Caco-2 (cell line): ENCODE data around the gene MEGF8. TPM values are rescaled to one million over a fixed set of nuclear protein-coding genes. Genes with fewer than 3 reads are reported as not detected.
A peak's percentile ranks its signal among the peaks of the same experiment; 100 is the strongest.

Experiments
- BruUV-seq: library from RNA; stranded (reverse); fragments of 400-500 nt; replicated peaks from 2 replicates; lab custom pipeline; 2021; lab: Mats Ljungman, UMichigan
- CTCF ChIA-PET: fragments of 300-600 bp; sonication (Branson Sonifier 250); formaldehyde crosslinking; loops from one replicate; lab custom pipeline; 2022; ENCODE audit warnings: antibody characterized with exemption; lab: Charles Lee
- POLR2A ChIA-PET: fragments of 300-600 bp; sonication (Branson Sonifier 250); formaldehyde crosslinking; loops from one replicate; lab custom pipeline; 2022; ENCODE audit warnings: antibody characterized with exemption; lab: Charles Lee
- DNase-seq, 2 experiments: peaks; one replicate each; pipeline versions ENCODE4 v3.0.0 to v3.0.0-alpha.2; 2020 to 2022
- H3K27me3 ChIP-seq: replicated peaks from 2 replicates; pipeline ENCODE4 v1.6.0; 2011; ENCODE audit warnings: low read length; ENCODE audit not compliant: control insufficient read depth, insufficient read depth
- H3K36me3 ChIP-seq: 2 replicates; pipeline ENCODE4 v1.5.1; 2011; ENCODE audit warnings: low read length; ENCODE audit not compliant: control insufficient read depth, insufficient read depth
- H3K4me1 ChIP-seq: fragments of 250-450 bp; sonication (Bioruptor Pico); 2 replicates; pipeline ENCODE4 v1.5.1; 2020; ENCODE audit warnings: mild to moderate bottlenecking
- H3K4me3 ChIP-seq: 2 replicates; pipeline ENCODE4 v1.5.1; 2011; ENCODE audit warnings: low read depth, mild to moderate bottlenecking, control low read depth, low read length
- H3K9me3 ChIP-seq: fragments of 250-450 bp; sonication (Bioruptor Pico); 2 replicates; pipeline ENCODE4 v1.5.1; 2020; ENCODE audit warnings: mild to moderate bottlenecking, moderate library complexity
- H3K27ac Mint-ChIP-seq: one replicate; pipeline ENCODE4 v1.8.0; 2022; ENCODE audit warnings: mixed read lengths; ENCODE audit not compliant: unreplicated experiment
- H3K27me3 Mint-ChIP-seq: one replicate; pipeline ENCODE4 v1.8.0; 2022; ENCODE audit warnings: mixed read lengths; ENCODE audit not compliant: insufficient read depth, unreplicated experiment
- H3K36me3 Mint-ChIP-seq: one replicate; pipeline ENCODE4 v1.8.0; 2022; ENCODE audit warnings: mild to moderate bottlenecking, mixed read lengths; ENCODE audit not compliant: insufficient read depth, unreplicated experiment
- H3K4me1 Mint-ChIP-seq: one replicate; pipeline ENCODE4 v1.8.0; 2022; ENCODE audit warnings: low read depth, mixed read lengths; ENCODE audit not compliant: unreplicated experiment
- H3K4me3 Mint-ChIP-seq: one replicate; pipeline ENCODE4 v1.8.0; 2022; ENCODE audit warnings: mild to moderate bottlenecking, moderate library complexity, mixed read lengths; ENCODE audit not compliant: unreplicated experiment
- H3K9me3 Mint-ChIP-seq: one replicate; pipeline ENCODE4 v1.8.0; 2022; ENCODE audit warnings: mixed read lengths; ENCODE audit not compliant: unreplicated experiment
- intact Hi-C: fragments of 100-400 bp; cut with micrococcal nuclease; formaldehyde crosslinking; loops from one replicate; pipeline ENCODE4 v1.10.0; 2022; ENCODE audit not compliant: unreplicated experiment
- total RNA-seq: library from RNA; stranded (reverse); gene quantifications from 2 replicates; pipeline ENCODE4 v1.2.3, GENCODE V29; 2022
- TF ChIP-seq, protein P1 (sequence below), 2 experiments: fragments of 200-600 bp in 1 of 2; IDR thresholded peaks; 1 replicate in 1 of 2; 2 replicates in 1 of 2; pipeline versions ENCODE4 v1.5.1 to v1.8.0; 2011 to 2022; ENCODE audit warnings: antibody characterized with exemption in 1 of 2, control low read depth in 1 of 2, inconsistent platforms in 1 of 2, low read depth in 1 of 2, low read length in 1 of 2, mild to moderate bottlenecking in 1 of 2, moderate library complexity in 1 of 2; ENCODE audit not compliant: insufficient read depth in 1 of 2, severe bottlenecking in 1 of 2, unreplicated experiment in 1 of 2

Gene MEGF8
- total RNA-seq, 1 experiment from 2014 or later, result 17.9 TPM

DNA sequence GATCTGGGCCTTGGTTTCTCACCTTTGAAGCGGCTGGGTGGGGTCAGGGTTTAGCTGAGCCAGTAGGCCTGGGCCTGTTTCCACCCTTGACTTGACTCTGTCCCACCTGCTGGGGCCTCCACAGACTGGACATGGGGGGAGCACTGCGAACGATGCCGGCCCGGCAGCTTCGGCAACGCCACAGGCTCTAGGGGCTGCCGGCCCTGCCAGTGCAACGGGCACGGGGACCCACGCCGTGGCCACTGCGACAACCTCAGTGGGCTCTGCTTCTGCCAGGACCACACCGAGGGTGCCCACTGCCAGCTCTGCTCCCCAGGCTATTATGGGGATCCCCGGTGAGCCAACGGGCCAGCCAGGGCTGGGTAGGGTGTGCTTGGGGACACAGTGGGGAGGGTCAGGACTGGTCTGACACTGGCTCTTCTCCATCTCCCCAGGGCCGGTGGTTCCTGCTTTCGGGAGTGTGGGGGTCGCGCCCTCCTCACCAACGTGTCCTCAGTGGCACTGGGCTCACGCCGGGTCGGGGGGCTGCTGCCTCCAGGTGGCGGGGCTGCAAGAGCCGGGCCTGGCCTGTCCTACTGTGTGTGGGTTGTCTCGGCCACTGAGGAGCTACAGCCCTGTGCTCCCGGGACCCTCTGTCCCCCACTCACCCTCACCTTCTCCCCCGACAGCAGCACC lies 28.0 kb downstream of the MEGF8 start:
- Mint-ChIP-seq H3K4me1 (peaks cover 7% of the 10 kb centered on the region), H3K4me3 (no peak overlapping the region), H3K27ac (peak overlapping the region; percentile 8), H3K36me3 (peaks cover 14% of the 10 kb centered on the region), H3K27me3 (no peaks in the 10 kb centered on the region), H3K9me3 (no peaks in the 10 kb centered on the region)
- Histone ChIP-seq H3K4me3 (no peak overlapping the region), H3K36me3 (no peaks in the 10 kb centered on the region; the same call in 1 of the 2 replicates), H3K27me3 (no peaks in the 10 kb centered on the region), H3K4me1 (peaks cover 10% of the 10 kb centered on the region), H3K9me3 (no peaks in the 10 kb centered on the region)
- POLR2A ChIA-PET, result no interaction called here
- intact Hi-C loops, result no loop called here
- CTCF ChIA-PET, result no interaction called here
- TF ChIP-seq, protein P1, sequence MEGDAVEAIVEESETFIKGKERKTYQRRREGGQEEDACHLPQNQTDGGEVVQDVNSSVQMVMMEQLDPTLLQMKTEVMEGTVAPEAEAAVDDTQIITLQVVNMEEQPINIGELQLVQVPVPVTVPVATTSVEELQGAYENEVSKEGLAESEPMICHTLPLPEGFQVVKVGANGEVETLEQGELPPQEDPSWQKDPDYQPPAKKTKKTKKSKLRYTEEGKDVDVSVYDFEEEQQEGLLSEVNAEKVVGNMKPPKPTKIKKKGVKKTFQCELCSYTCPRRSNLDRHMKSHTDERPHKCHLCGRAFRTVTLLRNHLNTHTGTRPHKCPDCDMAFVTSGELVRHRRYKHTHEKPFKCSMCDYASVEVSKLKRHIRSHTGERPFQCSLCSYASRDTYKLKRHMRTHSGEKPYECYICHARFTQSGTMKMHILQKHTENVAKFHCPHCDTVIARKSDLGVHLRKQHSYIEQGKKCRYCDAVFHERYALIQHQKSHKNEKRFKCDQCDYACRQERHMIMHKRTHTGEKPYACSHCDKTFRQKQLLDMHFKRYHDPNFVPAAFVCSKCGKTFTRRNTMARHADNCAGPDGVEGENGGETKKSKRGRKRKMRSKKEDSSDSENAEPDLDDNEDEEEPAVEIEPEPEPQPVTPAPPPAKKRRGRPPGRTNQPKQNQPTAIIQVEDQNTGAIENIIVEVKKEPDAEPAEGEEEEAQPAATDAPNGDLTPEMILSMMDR (IDR thresholded peaks at IDR 0.05; ENCODE audit: insufficient read depth in 1 of 2, low read depth in 1 of 2, low read length in 1 of 2, severe bottlenecking in 1 of 2, unreplicated experiment in 1 of 2), result no peak
- DNase-seq, result no peak
- no TSS peak for BruUV-seq

DNA sequence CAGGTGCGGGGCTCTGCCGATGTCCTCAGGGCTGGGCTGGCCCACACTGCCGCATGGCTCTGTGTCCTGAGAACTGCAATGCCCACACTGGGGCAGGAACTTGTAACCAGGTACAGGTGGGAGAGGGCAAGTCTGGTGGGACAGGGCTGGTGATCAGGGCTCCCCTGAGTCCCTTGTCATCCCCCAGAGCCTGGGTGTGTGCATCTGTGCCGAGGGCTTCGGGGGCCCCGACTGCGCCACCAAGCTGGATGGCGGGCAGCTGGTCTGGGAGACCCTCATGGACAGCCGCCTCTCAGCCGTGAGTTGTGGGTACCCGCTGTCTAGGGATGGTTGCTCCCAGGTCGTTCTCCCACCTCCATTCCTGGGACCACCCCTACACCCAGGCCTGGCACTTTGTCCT lies 30.5 kb downstream of the MEGF8 start:
- no TSS peak for BruUV-seq
- ChIA-PET CTCF (interaction anchor here (0.5 kb wide), 1 partner anchor 179 kb away, joined by 3 read pairs; no protein-coding TSS in a partner anchor), POLR2A (no interaction called here)
- TF ChIP-seq, protein P1 (IDR thresholded peaks at IDR 0.05; ENCODE audit: insufficient read depth in 1 of 2, low read depth in 1 of 2, low read length in 1 of 2, severe bottlenecking in 1 of 2, unreplicated experiment in 1 of 2), result no peak
- Mint-ChIP-seq H3K4me3 (no peak overlapping the region), H3K36me3 (peaks cover 10% of the 10 kb centered on the region), H3K4me1 (peaks cover 16% of the 10 kb centered on the region), H3K27ac (no peak overlapping the region), H3K9me3 (no peaks in the 10 kb centered on the region), H3K27me3 (no peaks in the 10 kb centered on the region)
- no peaks in the 10 kb centered on the region; the same call in 1 of the 2 replicates for H3K36me3 ChIP-seq
- intact Hi-C loops, result no loop called here
- H3K9me3 ChIP-seq, result no peaks in the 10 kb centered on the region
- no peaks in the 10 kb centered on the region for H3K27me3 ChIP-seq
- DNase-seq, result no peak
- H3K4me3 ChIP-seq, result no peak overlapping the region
- H3K4me1 ChIP-seq, result peaks cover 10% of the 10 kb centered on the region

DNA sequence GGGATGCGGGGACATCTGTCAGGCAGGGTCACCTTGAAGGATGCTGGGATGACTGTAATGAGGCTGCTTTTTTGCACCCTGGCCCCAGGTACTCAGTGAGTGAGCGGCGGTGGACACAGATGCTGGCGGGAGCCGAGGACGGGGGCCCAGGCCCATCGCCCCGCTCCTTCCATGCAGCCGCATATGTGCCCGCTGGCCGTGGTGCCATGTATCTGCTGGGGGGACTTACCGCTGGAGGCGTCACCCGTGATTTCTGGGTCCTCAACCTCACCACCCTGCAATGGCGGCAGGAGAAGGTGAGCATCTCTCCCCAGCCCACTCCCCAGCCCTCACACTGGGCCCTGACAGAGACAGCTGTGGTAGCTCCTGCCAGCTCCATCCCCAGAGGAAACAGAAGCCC lies 31.3 kb downstream of the MEGF8 start:
- BruUV-seq, result no TSS peak
- ChIA-PET POLR2A (no interaction called here), CTCF (no interaction called here)
- Histone ChIP-seq H3K27me3 (no peaks in the 10 kb centered on the region), H3K36me3 (no peaks in the 10 kb centered on the region; the same call in 1 of the 2 replicates), H3K4me3 (no peak overlapping the region), H3K4me1 (peaks cover 10% of the 10 kb centered on the region), H3K9me3 (no peaks in the 10 kb centered on the region)
- H3K4me1 Mint-ChIP-seq, result peaks cover 20% of the 10 kb centered on the region
- H3K27ac Mint-ChIP-seq, result no peak overlapping the region
- intact Hi-C loops, result no loop called here
- H3K27me3 Mint-ChIP-seq, result no peaks in the 10 kb centered on the region
- H3K9me3 Mint-ChIP-seq, result no peaks in the 10 kb centered on the region
- TF ChIP-seq, protein P1 (IDR thresholded peaks at IDR 0.05; ENCODE audit: insufficient read depth in 1 of 2, low read depth in 1 of 2, low read length in 1 of 2, severe bottlenecking in 1 of 2, unreplicated experiment in 1 of 2), result no peak
- H3K36me3 Mint-ChIP-seq, result peaks cover 15% of the 10 kb centered on the region
- DNase-seq, result no peak
- H3K4me3 Mint-ChIP-seq, result no peak overlapping the region
